Ishikawa (cell line): ENCODE results near the gene SGCD.

Source experiments
- EGR1 ChIP-seq: IDR thresholded peaks from 2 replicates; pipeline ENCODE4 v1.6.1; 2012
- TEAD4 ChIP-seq: IDR thresholded peaks from 2 replicates; pipeline ENCODE4 v1.6.1; 2012
- YY1 ChIP-seq: IDR thresholded peaks from 2 replicates; pipeline ENCODE4 v1.6.1; 2012; ENCODE audit warnings: low read depth

- TF ChIP-seq EGR1 (no peak), TEAD4 (no peak), YY1 (no peak)
Observed at GRCh38 chr5:156617426-156617825, 290.5 kb downstream of the SGCD start.
